Nephron (organoid): ENCODE measurements around the gene PTPA.

Experiments
- H3K27ac Mint-ChIP-seq, 3 experiments: 2 replicates each; pipeline ENCODE4 v1.8.0; 2020; ENCODE audit warnings: mixed read lengths in 3 of 3, mild to moderate bottlenecking in 2 of 3, moderate library complexity in 1 of 3
- H3K27me3 Mint-ChIP-seq: 2 replicates; pipeline ENCODE4 v1.8.0; 2021; ENCODE audit warnings: low read depth, mild to moderate bottlenecking, moderate library complexity, mixed read lengths
- H3K36me3 Mint-ChIP-seq: 2 replicates; pipeline ENCODE4 v1.8.0; 2020; ENCODE audit warnings: low read depth, mixed read lengths
- H3K4me1 Mint-ChIP-seq: 2 replicates; pipeline ENCODE4 v1.8.0; 2020; ENCODE audit warnings: mixed read lengths
- H3K4me3 Mint-ChIP-seq, 3 experiments: 2 replicates each; pipeline ENCODE4 v1.8.0; 2020; ENCODE audit warnings: mild to moderate bottlenecking in 3 of 3, mixed read lengths in 3 of 3, moderate library complexity in 2 of 3
- H3K9me3 Mint-ChIP-seq: 2 replicates; pipeline ENCODE4 v1.8.0; 2020; ENCODE audit warnings: mixed read lengths
- CTCF ChIP-seq, 3 experiments: fragments of 200-600 bp; sonication (generic); IDR thresholded peaks; one replicate each; pipeline ENCODE4 v1.5.0; 2021; ENCODE audit warnings: antibody characterized with exemption in 3 of 3; ENCODE audit not compliant: unreplicated experiment in 3 of 3

PTPA gene

DNA sequence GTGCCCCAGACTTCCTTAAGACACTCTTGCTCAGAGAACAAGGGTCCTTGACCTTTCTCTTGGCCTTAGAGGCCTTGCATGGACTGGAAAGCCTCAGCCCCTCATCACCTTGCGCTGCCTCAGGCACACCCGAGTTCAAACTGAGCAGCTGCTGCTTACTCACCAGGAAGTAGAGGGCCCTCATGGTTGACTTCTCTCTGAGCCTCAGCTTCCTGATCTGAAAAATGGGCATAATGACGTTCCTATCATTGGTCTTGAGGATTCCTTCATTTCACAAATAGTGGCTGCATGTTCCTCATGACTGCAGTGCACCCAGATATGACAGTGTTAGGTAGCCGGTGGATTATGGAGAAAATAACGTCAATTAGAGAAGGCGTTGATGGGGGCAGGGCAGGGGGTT, 38.2 kb downstream of the PTPA start:
- Mint-ChIP-seq H3K4me1 (peaks cover 26% of the 10 kb centered on the region), H3K4me3 (no peak overlapping the region), H3K27me3 (no peaks in the 10 kb centered on the region), H3K36me3 (peaks cover 18% of the 10 kb centered on the region), H3K9me3 (no peaks in the 10 kb centered on the region), H3K27ac (peak overlapping the region; percentile 22 to 99 (median 37))
- TF ChIP-seq CTCF (IDR thresholded peaks at IDR 0.05; ENCODE audit: unreplicated experiment in 3 of 3): no peak

- Mint-ChIP-seq H3K9me3 (no peaks in the 10 kb centered on the region), H3K27me3 (no peaks in the 10 kb centered on the region), H3K27ac (peak overlapping the region in 2 of 3 experiments; percentile 22 to 99), H3K4me1 (peaks cover 24% of the 10 kb centered on the region), H3K36me3 (peaks cover 18% of the 10 kb centered on the region), H3K4me3 (no peak overlapping the region)
- TF ChIP-seq CTCF (IDR thresholded peaks at IDR 0.05; ENCODE audit: unreplicated experiment in 3 of 3): no peak
Measured at GRCh38 chr9:129150122-129150521, 38.9 kb downstream of the PTPA start.

DNA sequence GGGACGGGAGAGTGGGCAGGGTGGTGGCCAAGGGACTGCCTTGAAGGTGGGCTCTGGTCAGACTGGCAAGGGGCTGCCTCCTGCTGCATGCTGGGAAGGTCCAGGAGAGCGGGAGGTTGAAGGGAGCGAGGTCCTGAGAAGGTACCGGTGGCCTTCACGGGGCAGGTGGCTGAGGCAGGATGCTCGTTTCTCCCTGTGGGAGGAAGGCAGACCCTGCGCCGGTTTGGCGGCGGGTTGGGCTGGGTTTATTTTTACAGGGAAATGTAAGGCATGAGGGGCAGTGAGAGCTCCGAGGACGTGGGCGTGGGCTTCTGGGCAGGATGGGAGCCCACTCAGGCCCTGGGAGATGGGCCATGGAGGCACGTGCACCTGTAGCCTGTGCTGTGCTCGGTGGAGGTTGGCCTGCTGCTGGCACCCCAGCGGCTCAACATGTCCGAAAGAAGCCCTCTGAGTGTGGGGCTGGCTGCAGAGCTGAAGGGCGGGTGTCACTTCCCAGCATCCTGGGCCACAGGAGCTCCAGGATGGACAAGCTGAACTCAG, 39.5 kb downstream of the PTPA start:
- H3K4me3 Mint-ChIP-seq: no peak overlapping the region
- no peak for TF ChIP-seq CTCF (IDR thresholded peaks at IDR 0.05; ENCODE audit: unreplicated experiment in 3 of 3)
- H3K27ac Mint-ChIP-seq: peak overlapping the region in 1 of 3 experiments; percentile 33
- peaks cover 19% of the 10 kb centered on the region for H3K4me1 Mint-ChIP-seq
- H3K27me3 Mint-ChIP-seq: no peaks in the 10 kb centered on the region
- peaks cover 18% of the 10 kb centered on the region for H3K36me3 Mint-ChIP-seq
- no peaks in the 10 kb centered on the region for H3K9me3 Mint-ChIP-seq

- no peaks in the 10 kb centered on the region for H3K9me3 Mint-ChIP-seq
- TF ChIP-seq CTCF (IDR thresholded peaks at IDR 0.05; ENCODE audit: unreplicated experiment in 3 of 3): no peak
- peak overlapping the region; percentile 33 to 51 (median 35) for H3K27ac Mint-ChIP-seq
- no peak overlapping the region for H3K4me3 Mint-ChIP-seq
- peaks cover 12% of the 10 kb centered on the region for H3K4me1 Mint-ChIP-seq
- no peaks in the 10 kb centered on the region for H3K27me3 Mint-ChIP-seq
- peaks cover 18% of the 10 kb centered on the region for H3K36me3 Mint-ChIP-seq
Measured at GRCh38 chr9:129151469-129151868, 40.3 kb downstream of the PTPA start.

DNA sequence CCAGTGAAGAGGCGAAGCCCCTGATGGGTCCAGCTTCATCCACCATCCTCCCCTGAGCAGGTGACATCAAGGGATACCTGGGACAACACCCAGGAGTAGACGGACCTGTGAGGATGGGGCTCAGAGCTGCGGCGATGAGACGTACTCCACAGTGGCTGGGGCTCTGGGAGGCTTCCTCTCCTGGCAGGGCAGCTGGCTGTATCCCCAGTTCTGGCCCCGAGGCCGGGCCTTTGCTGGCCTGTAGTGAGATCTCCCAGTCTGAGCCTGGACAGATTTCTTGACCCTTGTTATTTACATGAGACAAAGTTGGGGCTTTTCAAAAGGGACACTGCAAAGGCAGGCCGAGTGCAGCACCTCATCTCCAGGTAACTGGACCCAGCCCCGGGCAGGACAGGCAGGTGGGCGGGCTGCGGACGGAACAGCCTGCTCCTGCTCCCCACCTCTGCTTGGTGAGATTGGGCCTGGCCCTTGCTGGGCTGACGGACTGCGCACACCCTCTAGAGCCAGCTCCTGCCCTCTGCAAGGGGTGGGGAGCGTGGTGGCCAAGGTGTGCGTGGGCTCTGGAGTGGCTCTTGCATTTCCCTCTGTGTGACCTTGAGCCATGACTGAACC, 43.8 kb downstream of the PTPA start:
- Mint-ChIP-seq H3K27me3 (no peaks in the 10 kb centered on the region), H3K4me1 (no peaks in the 10 kb centered on the region), H3K4me3 (no peak overlapping the region), H3K27ac (no peak overlapping the region), H3K36me3 (peaks cover 6% of the 10 kb centered on the region), H3K9me3 (no peaks in the 10 kb centered on the region)
- TF ChIP-seq CTCF (IDR thresholded peaks at IDR 0.05; ENCODE audit: unreplicated experiment in 3 of 3): no peak

GRCh38 chr9:129156163-129156562, 44.9 kb downstream of the PTPA start:
- no peak for TF ChIP-seq CTCF (IDR thresholded peaks at IDR 0.05; ENCODE audit: unreplicated experiment in 3 of 3)
- Mint-ChIP-seq H3K9me3 (no peaks in the 10 kb centered on the region), H3K4me1 (no peaks in the 10 kb centered on the region), H3K36me3 (peaks cover 3% of the 10 kb centered on the region), H3K4me3 (no peak overlapping the region), H3K27me3 (no peaks in the 10 kb centered on the region), H3K27ac (no peak overlapping the region)
